GM21447 (cell line): ENCODE measurements around the gene ISG20L2.

Experiments
- ATAC-seq: cut with Tn5 transposase; IDR thresholded peaks from one replicate; pipeline ENCODE4 v1.9.1; 2021; ENCODE audit not compliant: unreplicated experiment

The ISG20L2 gene

GRCh38 chr1:156755527-156755950 lies 27.0 kb upstream of the ISG20L2 start:
- ATAC-seq = no peak

GRCh38 chr1:156754219-156754618 lies 25.7 kb upstream of the ISG20L2 start:
- no peak for ATAC-seq

GRCh38 chr1:156752843-156753482 lies 24.4 kb upstream of the ISG20L2 start:
- no peak for ATAC-seq

GRCh38 chr1:156751757-156752481 lies 23.4 kb upstream of the ISG20L2 start:
- ATAC-seq = peak; percentile 46

GRCh38 chr1:156751451-156751756 lies 22.8 kb upstream of the ISG20L2 start, which contains the start of gene HDGF:
TSS of gene HDGF (minus strand) at chr1:156751675. CDS start at chr1:156751429, 246 bp downstream.
- ATAC-seq = peak; percentile 2

- ATAC-seq = peak; percentile 6
Measured at GRCh38 chr1:156750711-156751450, 22.3 kb upstream of the ISG20L2 start.

- ATAC-seq = no peak
Measured at GRCh38 chr1:156750191-156750672, 21.7 kb upstream of the ISG20L2 start.

- no peak for ATAC-seq
Measured at GRCh38 chr1:156749419-156750118, 21.0 kb upstream of the ISG20L2 start.

- no peak for ATAC-seq
Measured at GRCh38 chr1:156748670-156749418, 20.3 kb upstream of the ISG20L2 start.

- ATAC-seq = no peak
Measured at GRCh38 chr1:156747742-156748669, 19.4 kb upstream of the ISG20L2 start.

GRCh38 chr1:156746728-156747631 lies 18.4 kb upstream of the ISG20L2 start:
- no peak for ATAC-seq

GRCh38 chr1:156746406-156746727 lies 17.8 kb upstream of the ISG20L2 start:
- ATAC-seq = no peak

- ATAC-seq = no peak
Measured at GRCh38 chr1:156745881-156746280, 17.3 kb upstream of the ISG20L2 start.

GRCh38 chr1:156744786-156745419 lies 16.3 kb upstream of the ISG20L2 start:
- no peak for ATAC-seq

GRCh38 chr1:156744344-156744743 lies 15.8 kb upstream of the ISG20L2 start:
- ATAC-seq = no peak

- no peak for ATAC-seq
Measured at GRCh38 chr1:156743367-156744302, 15.1 kb upstream of the ISG20L2 start.

GRCh38 chr1:156742801-156743200 lies 14.2 kb upstream of the ISG20L2 start:
- ATAC-seq = no peak
